ENCODE measurements around the gene FAM24B.
"Not testable (repeated sequence)": the region's sequence is repeated elsewhere in the genome, so short reads cannot be mapped to it uniquely, and the experiment has no call there.

The FAM24B gene

DNA sequence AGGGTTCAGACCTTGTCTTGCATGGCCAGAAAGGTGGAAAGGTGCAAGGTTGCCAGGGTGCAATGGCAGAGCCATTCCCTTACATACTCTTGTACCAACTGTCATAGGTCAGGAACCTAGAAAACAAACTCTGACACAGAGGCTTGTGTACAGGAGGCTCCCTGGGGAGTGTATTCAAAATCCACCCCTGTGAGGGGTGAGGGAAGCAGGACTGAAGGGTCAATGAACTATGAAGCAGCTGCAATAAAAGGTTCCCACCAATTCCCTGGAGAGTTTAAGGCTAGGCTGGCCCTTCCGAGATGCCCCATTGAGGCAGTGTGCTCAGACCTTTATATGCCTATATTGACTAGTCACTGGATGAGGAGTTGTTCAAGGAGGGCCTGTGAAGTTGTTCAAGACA lies 19.9 kb downstream of the FAM24B start:
- DNase-seq (ENCODE audit: low read depth, low spot score): no peak

DNA sequence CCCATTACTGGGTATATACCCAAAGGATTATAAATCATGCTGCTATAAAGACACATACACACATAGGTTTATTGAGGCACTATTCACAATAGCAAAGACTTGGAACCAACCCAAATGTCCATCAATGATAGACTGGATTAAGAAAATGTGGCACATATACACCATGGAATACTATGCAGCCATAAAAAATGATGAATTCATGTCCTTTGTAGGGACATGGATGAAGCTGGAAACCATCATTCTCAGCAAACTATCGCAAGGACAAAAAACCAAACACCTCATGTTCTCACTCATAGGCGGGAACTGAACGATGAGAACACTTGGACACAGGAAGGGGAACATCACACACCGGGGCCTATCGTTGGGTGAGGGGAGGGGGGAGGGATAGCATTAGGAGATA lies 21.3 kb downstream of the FAM24B start:
- not testable (repeated sequence) for DNase-seq (ENCODE audit: low read depth, low spot score)

GRCh38 chr10:122856902-122857301 lies 22.5 kb downstream of the FAM24B start:
- no peak for DNase-seq (ENCODE audit: low read depth, low spot score)

DNA sequence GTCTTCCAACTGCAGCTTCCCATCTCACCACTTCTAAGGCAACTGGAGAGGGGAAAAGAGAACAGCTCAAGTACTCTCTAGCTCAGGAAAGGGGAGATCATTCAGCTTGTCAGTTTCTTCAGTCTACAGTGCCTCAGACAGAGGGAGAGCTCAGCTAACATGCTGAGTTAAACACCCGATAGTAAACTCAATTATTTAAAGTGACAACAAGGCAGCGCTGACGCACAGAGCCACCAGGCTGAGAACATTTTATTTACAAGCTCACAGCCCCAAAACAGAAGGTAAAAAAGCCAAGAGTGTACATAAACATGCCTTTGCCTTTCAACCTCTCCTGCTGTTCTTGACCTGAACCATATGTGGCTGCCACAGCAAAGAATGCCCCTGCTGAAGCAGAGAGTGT lies 23.6 kb downstream of the FAM24B start:
- DNase-seq (ENCODE audit: low read depth, low spot score): no peak

DNA sequence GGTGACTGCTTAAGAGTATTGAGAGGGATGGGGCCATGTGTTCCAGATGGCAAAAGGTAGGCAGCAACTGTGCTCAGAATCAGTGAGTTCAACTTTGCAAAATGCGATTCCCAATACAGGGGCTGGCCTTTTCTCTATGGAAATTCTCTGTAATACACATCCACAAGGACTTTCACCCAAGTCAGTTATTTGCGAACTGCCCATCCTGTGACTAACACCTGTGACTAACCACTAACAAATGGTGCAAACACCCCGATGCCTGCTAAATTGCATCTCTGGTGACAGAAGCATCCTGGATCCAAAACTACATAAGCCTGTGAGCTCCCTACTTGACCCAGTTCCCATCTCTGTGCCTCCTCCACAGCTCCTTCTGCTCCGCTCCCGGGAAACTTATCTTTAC lies 24.7 kb downstream of the FAM24B start:
- DNase-seq (ENCODE audit: low read depth, low spot score): no peak

- DNase-seq (ENCODE audit: low read depth, low spot score): no peak
Observed at GRCh38 chr10:122853665-122854313, 25.6 kb downstream of the FAM24B start.

DNA sequence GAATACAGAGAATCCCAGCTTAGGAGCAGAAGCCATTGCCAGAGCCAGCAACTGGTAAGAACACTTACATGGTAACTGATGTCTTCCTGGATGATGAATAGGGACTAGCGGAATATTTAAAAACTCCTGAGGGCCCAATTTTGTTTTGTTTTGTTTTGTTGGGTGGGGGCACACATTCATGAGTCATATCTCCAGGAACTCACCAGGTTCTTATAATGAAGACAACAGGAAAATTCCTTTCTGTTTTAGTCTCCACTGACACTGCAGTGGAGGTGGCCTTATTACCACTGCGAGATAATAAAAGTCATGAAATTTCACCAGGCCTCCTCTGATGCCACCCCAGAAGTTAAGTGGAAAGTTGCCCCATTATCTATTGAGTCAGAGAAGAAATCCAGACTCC lies 27.1 kb downstream of the FAM24B start:
- no peak for DNase-seq (ENCODE audit: low read depth, low spot score)

DNA sequence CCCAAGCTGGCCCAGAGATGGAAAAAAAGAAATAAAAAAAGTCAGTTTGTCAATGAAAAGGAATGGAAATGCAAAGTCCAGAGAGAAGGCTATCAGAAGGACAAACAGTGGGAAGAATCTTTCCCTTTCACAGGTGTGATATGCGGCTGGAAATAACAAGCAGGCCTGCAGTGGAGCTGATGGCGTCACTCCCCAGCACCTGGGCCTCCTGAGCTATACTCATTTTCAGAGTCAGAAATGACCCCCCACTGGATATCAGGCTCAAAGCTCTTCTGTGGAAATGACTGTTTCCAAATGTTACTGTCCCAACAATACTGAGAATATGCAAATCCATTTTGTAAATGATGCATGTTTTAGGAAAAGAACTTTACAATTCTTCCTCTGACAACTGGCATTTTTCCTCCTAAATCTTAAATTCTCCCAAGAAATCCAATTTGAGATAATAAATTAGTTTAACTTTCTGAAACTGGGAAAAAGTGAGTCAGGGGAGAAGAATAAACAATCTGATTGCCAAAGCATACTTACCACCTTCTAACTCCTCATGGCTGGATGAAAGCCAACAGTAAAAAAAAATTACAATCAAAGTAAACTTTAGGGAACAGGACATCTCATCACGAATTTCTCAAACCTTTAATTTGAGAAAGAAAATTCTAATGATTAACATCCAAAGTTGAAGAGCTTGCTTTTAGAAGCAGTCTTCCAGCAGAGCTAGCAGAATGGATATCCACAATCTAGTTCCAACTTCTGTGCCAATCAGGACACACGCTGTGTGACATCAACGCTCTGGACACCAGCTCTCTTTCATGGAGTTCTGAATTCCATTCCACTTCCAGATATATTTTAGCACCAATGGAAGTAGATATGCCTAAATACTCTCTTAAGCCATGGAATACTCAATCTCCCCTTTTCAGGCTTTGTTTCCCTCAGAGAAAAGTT lies 28.4 kb downstream of the FAM24B start:
- DNase-seq (ENCODE audit: low read depth, low spot score): no peak

DNA sequence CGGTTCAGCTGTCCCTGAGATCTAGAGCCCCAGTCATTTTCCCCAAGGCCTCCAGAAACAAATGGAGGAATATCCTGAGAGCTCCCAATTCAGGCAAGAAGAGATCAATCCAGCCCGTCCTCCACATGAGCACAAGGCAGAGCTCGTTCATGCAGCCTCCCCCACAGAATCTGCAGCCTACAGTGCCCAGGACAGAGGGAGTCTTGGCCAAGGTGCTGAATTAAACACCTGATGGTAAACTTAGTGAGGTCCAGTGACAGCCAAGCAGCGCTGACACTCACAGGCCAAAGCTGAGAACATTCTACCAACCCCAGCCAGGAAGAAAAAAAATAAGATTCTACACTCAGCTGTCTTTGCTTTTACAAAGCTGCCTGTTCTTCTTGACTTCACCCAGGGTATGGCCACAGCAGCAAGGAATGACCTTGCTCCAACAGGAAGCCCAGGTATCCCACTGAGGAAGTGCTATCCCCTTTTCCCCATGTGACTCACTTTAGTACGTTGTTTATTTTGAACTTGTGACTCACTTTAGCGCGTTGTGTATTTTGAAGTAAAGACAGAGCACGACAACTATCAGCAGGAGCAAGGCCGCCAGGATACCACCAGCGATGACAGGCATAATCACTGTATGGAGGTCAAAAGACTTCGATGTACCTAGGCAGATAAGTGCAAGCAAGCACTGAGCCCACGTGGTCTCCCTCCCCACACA lies 29.3 kb downstream of the FAM24B start:
- no peak for DNase-seq (ENCODE audit: low read depth, low spot score)

DNA sequence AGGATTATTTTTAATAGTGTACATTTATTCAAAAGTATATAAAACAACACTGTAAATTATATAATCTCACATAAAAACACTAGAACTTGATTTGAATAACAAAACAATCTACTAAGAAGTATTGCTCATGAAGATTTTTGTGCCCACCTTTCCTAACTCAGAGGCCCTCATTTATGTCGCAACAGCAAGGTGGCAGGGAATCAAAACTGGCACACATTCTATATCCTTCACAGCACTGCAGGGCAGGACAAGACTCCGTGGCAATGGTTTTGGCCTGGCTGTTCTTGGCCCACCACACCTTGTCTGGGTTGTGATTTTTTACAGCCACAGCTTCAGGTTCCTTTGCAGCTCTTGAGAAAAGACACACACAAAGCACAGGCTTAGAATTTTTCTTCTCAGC lies 30.3 kb downstream of the FAM24B start:
- no peak for DNase-seq (ENCODE audit: low read depth, low spot score)

- no peak for DNase-seq (ENCODE audit: low read depth, low spot score)
Observed at GRCh38 chr10:122847782-122848604, 31.4 kb downstream of the FAM24B start.

GRCh38 chr10:122845783-122846332 lies 33.5 kb downstream of the FAM24B start, which contains the start of gene CUZD1:
Gene CUZD1 (minus strand): TSS chr10:122845857. CDS start chr10:122845843, 14 bp downstream.
- no peak for DNase-seq (ENCODE audit: low read depth, low spot score)

DNA sequence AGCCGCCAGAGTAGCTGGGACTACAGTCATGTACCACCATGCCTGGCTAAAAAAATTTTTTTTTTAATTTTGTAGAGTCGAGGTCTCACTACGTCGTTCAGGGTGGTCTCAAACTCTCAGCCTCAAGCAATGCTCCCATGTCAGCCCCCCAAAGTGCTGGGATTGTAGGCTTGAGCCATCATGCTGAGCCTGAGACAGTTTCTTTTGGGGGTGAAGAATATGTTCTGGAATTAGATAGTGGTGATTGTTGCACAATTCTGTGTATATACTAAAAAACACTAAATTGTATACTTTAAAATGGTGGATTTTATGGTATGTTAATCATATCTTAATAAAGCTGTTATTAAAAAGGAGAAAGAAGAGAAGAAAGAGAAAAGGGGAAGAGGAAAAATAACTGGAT lies 35.2 kb downstream of the FAM24B start:
- no peak for DNase-seq (ENCODE audit: low read depth, low spot score)

DNA sequence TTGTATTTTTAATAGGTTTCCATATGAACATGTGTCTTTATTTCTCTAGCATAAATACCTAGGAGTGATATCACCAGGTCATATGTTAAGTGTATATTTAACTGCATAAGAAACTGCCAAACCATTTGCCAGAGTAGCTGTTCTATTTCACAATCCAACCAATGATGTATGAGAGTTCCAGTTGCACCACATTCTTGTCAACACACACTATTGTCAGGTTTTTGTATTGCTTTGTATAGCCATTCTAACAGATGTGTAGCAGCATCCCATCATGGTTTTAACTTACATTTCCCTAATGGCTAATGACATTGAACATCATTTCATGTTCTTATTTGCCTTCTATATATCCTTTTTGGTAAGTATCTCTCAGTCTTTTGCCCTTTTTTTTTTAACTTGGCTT lies 37.8 kb downstream of the FAM24B start:
- DNase-seq (ENCODE audit: low read depth, low spot score): no peak

GRCh38 chr10:122839505-122839904 lies 39.9 kb downstream of the FAM24B start:
- no peak for DNase-seq (ENCODE audit: low read depth, low spot score)

DNA sequence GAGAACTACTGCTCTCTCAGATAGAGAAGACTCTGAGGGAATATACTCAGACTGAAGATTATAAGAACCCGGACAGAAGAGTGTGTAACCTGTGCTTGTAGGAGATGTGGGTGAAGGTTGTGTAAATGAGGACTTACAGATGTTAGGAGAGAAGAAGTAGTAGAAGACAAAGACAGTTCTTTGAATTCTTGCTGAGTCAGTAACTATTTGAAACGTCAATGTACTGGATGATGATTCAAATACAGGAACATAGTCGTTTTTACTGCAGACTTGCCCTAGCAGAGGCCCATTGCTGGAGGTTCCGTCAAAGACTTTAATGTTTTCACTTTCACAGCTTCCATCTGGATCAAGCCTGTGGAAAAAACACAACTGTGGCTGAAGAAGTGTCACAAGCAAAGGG lies 40.5 kb downstream of the FAM24B start:
- DNase-seq (ENCODE audit: low read depth, low spot score): no peak

GRCh38 chr10:122835908-122836307 lies 43.5 kb downstream of the FAM24B start:
- DNase-seq (ENCODE audit: low read depth, low spot score): no peak

DNA sequence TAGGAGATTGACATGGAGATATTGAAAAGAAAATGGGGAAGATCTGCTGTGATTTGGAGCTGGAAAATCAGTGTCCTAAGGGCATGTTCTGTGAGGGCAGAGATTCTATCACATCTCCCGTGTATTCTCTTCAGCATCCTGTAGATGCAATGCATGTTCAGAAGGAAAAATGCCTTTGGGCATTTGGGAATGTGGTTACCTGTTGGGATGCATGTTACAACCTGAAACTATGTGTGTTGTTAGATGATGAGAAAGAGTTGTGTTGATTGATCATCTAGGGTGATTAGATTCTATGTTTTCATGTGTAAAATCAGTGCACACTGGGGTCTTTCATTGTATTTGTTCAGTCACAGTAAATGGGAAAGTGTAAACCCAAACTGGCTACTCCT lies 48.4 kb downstream of the FAM24B start:
- no peak for DNase-seq (ENCODE audit: low read depth, low spot score)

- no peak for DNase-seq (ENCODE audit: low read depth, low spot score)
Observed at GRCh38 chr10:122830273-122830964, 49.0 kb downstream of the FAM24B start.

DNA sequence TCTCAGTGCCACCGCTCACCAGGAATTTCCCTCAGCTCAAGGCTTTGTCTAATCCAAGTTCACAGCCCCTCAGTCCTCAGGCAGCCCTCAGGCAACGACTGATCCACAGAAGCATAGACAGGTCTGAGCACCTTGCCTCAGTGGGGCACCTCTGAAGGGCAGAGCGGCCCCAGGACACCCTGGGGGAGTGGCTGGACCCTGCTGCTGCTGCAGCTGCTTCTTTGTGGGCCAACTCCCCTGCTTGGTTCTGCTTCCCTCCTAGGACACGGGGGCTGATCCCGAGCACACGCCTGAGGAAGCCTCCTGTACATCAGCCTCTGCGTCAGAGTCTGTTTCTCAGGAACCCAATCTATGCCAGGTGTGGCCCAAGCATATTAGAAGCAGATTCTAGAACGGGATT lies 49.9 kb downstream of the FAM24B start:
- DNase-seq (ENCODE audit: low read depth, low spot score): no peak

Data from activated CD4-positive, CD25-positive, alpha-beta regulatory T cell treated with anti-CD3 and anti-CD28 coated beads, Interleukin-2, amount 50 U/mL, for 16 hours (primary cell).